AG09309 (cell line): Measurements from ENCODE around the gene GPR180.

ENCODE experiments used
- DNase-seq: peaks from one replicate; pipeline ENCODE4 v3.0.0-alpha.2; 2010; ENCODE audit warnings: low read depth
- H3K4me3 ChIP-seq: 2 replicates; pipeline ENCODE4 v1.5.1; 2011; ENCODE audit warnings: mild to moderate bottlenecking, low read depth, low read length, moderate library complexity; ENCODE audit not compliant: control insufficient read depth
- TF ChIP-seq, protein P1 (sequence below): IDR thresholded peaks from 2 replicates; pipeline ENCODE4 v1.5.1; 2011; ENCODE audit warnings: mild to moderate bottlenecking, low read depth, low read length, inconsistent platforms; ENCODE audit not compliant: insufficient read depth, control insufficient read depth; ENCODE audit errors: missing control alignments

The GPR180 gene

DNA sequence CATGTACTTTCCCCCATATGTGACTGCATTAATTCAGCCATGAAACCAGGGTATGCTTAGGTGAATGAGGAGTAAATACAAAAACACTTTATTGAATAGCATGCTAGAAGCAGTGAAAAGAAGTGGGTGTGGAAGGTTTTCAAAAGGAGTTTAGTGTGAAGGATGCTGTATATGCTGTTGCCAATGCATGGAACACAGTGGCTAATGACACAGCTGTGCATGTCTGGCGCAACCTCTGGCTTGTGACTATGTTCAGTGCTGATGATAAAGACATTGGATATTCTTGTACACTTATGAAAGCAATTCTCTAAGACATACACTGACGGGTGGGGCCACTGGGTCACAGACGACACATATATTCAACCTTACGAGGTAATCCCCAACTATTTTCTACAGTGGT is 55.5 kb downstream of the GPR180 start:
- TF ChIP-seq, protein P1, sequence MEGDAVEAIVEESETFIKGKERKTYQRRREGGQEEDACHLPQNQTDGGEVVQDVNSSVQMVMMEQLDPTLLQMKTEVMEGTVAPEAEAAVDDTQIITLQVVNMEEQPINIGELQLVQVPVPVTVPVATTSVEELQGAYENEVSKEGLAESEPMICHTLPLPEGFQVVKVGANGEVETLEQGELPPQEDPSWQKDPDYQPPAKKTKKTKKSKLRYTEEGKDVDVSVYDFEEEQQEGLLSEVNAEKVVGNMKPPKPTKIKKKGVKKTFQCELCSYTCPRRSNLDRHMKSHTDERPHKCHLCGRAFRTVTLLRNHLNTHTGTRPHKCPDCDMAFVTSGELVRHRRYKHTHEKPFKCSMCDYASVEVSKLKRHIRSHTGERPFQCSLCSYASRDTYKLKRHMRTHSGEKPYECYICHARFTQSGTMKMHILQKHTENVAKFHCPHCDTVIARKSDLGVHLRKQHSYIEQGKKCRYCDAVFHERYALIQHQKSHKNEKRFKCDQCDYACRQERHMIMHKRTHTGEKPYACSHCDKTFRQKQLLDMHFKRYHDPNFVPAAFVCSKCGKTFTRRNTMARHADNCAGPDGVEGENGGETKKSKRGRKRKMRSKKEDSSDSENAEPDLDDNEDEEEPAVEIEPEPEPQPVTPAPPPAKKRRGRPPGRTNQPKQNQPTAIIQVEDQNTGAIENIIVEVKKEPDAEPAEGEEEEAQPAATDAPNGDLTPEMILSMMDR: no peak
- H3K4me3 ChIP-seq: no peak overlapping the region
- DNase-seq: no peak

DNA sequence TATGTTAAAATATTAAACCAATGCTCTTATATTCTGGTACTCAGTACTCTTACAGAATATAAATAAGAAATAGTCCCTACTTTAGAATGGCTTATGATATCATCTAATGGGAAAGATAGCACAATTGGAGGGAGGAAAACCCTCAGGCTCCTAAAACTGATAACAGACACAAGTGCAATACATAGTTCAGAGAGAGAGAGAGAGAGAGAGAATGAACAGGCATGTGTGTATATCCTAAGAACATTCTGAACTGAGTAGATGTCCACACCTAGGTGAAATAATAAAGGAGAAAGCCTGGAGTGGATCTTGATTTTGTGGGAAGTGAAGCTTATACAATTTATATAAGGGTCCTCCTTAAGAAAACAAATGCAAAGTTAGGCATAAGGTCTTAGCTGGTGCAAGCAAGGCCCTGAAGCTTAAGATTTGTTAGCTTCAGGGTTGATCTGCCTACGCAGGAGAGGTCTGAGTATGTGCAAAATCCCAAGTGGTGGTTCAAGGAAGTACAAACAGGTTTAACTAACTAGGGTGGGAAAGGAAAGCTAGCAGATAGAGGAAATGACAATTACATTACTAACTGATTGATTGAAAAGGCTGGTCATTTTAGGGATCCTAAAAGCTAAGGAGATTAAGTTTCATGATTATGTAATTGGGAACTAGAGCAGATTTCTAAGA is 57.4 kb downstream of the GPR180 start:
- TF ChIP-seq, protein P1: no peak
- H3K4me3 ChIP-seq: no peak overlapping the region
- no peak for DNase-seq

DNA sequence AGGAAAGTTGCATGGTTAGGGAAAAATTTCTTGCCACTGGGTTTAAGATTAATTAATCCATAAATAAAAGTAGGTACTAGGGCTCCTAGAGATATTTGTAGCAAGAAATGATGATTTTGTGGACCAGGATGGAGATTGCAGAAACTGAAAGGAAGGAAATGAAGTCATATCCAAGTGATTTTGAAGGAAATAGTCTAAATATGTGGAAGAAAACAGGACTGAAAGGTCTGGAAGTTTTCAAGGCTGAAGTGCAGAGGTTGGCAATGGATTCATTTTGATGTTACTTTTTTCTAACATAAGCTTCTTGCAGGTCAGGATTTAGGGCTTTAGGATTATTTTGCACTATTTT is 57.9 kb downstream of the GPR180 start:
- TF ChIP-seq, protein P1: no peak
- no peak for DNase-seq

DNA sequence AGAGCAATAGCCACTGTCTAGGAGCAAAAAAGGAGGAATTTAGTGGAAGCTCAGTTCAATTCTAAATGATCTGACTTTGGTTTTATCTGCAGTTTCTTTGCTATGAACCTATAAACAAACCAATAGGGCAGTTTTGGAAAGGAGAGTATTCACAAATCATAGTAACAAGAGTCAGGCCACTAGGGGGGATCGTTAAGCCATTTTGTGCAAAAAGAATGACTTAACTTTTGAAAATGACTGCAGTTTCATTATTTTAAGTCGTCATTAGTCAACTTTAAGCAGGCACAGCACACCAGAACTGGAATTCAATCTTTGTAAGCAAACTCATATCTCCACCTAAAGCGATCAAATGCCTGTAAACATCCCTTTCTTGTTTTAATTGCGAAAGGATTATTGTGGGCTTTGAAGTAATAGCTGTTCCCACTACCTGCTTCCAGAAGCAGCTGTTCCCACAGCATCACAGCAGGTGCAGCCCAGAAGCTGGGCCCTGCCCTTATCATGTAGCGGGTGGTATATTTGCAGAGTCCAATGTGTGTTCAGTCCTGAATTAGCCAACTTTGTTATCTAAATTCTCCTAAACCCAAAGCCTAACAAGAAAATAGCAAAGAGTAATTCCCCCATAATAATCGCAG is 59.2 kb downstream of the GPR180 start:
- H3K4me3 ChIP-seq: no peak overlapping the region
- DNase-seq: no peak
- TF ChIP-seq, protein P1: peak; percentile 38

More for the DNA sequence above, 57.9 kb downstream of the GPR180 start:
- no peak overlapping the region for H3K4me3 ChIP-seq

DNA sequence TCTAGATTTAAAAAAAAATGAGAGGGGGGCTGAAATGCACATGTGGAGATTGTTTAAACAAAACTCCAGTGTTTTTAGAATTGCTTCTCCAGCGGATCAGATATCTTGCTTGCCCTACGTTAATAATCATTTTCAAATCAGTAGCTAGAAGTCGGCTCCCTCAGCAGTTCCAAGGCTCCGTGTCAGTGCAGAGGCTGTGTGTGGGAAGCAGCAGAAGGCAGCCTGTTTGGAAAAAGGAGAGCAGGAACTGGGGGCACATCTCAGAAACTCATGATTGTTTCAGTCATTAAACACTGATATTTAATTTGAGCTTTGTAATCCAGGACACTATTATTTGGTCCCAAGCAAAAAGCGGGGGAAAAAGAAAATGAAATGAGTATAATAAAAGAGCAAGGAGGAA is 59.7 kb downstream of the GPR180 start:
- TF ChIP-seq, protein P1: no peak
- no peak overlapping the region for H3K4me3 ChIP-seq
- DNase-seq: no peak

DNA sequence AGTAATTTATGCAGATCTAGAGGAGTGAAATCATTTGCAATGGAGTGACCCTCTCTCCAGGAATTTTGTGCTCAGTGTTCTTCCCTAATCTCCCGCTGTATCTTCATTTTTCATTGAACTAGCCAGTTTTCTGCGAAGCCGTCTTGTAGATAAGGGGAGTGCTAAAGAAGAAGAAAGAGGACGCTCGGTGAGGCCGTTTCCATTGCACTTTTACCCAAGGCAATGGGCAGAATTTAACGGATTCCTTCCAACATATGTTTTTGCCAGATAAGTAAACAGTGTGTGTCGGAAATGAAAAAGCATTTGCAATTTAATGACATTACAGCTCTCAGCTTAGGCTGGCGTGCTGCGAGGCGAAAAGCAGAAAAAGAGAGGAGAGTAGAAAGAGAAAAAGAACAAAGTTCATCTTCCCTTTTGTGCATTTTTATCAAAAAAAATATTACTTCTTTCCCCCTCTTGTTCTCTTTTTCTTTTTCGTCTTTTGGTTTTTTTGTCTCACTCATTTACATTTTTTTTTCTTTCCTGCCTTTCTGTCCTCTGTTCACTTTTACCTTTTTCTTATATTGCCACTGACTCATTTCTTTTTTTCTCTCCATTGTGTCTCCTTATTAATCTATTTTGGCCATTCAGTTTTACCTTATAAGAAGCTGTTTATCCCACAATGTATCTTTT is 60.8 kb downstream of the GPR180 start:
- DNase-seq: no peak
- no peak overlapping the region for H3K4me3 ChIP-seq
- TF ChIP-seq, protein P1: no peak
